Measurements from ENCODE around the gene LRRC4C. TPM values are rescaled to one million over a fixed set of nuclear protein-coding genes. Genes with fewer than 3 reads are reported as not detected.

LRRC4C gene
- total RNA-seq, 1 donor from 2014 or later, result 2.2 TPM

GRCh38 chr11:40606800-40607199 lies 852.7 kb downstream of the LRRC4C start:
- H3K27ac ChIP-seq, result no peak overlapping the region
- intact Hi-C loops (cut with DNase I), result no loop called here
- H3K27me3 ChIP-seq, result no peaks in the 10 kb centered on the region
- no peak for TF ChIP-seq CTCF (IDR thresholded peaks at IDR 0.05)
- DNase-seq (no peak), ATAC-seq (no peak)
- no peaks in the 10 kb centered on the region for H3K36me3 ChIP-seq
- no peaks in the 10 kb centered on the region for H3K4me1 ChIP-seq
- H3K4me3 ChIP-seq, result no peak overlapping the region
- peaks cover 7% of the 10 kb centered on the region for H3K9me3 ChIP-seq

- H3K9me3 ChIP-seq, result peaks cover 7% of the 10 kb centered on the region
- H3K27ac ChIP-seq, result no peak overlapping the region
- intact Hi-C loops (cut with DNase I), result no loop called here
- TF ChIP-seq CTCF (IDR thresholded peaks at IDR 0.05), result no peak
- no peak overlapping the region for H3K4me3 ChIP-seq
- no peaks in the 10 kb centered on the region for H3K4me1 ChIP-seq
- H3K36me3 ChIP-seq, result no peaks in the 10 kb centered on the region
- no peaks in the 10 kb centered on the region for H3K27me3 ChIP-seq
- peak; percentile 62 for ATAC-seq
- no peak for DNase-seq
Measured at GRCh38 chr11:40602866-40603552, 856.4 kb downstream of the LRRC4C start.

- intact Hi-C loops (cut with DNase I), result no loop called here
- DNase-seq, result no peak
- Histone ChIP-seq H3K27me3 (no peaks in the 10 kb centered on the region), H3K4me3 (no peak overlapping the region), H3K4me1 (no peaks in the 10 kb centered on the region), H3K9me3 (no peaks in the 10 kb centered on the region), H3K27ac (no peak overlapping the region), H3K36me3 (no peaks in the 10 kb centered on the region)
- no peak for TF ChIP-seq CTCF (IDR thresholded peaks at IDR 0.05)
- ATAC-seq, result peak; percentile 48
Measured at GRCh38 chr11:40597546-40598113, 861.8 kb downstream of the LRRC4C start.

- intact Hi-C loops (cut with DNase I), result no loop called here
- Histone ChIP-seq H3K9me3 (no peaks in the 10 kb centered on the region), H3K4me1 (no peaks in the 10 kb centered on the region), H3K27ac (no peak overlapping the region), H3K27me3 (no peaks in the 10 kb centered on the region), H3K4me3 (no peak overlapping the region), H3K36me3 (no peaks in the 10 kb centered on the region)
- DNase-seq (no peak), ATAC-seq (no peak)
- TF ChIP-seq CTCF (IDR thresholded peaks at IDR 0.05), result no peak
Measured at GRCh38 chr11:40573254-40573891, 886.1 kb downstream of the LRRC4C start.

- Histone ChIP-seq H3K27me3 (no peaks in the 10 kb centered on the region), H3K4me1 (no peaks in the 10 kb centered on the region), H3K36me3 (no peaks in the 10 kb centered on the region), H3K9me3 (no peaks in the 10 kb centered on the region), H3K27ac (no peak overlapping the region), H3K4me3 (no peak overlapping the region)
- TF ChIP-seq CTCF (IDR thresholded peaks at IDR 0.05), result no peak
- intact Hi-C loops (cut with DNase I), result no loop called here
- no peak for ATAC-seq
- DNase-seq, result no peak
Measured at GRCh38 chr11:40569947-40570531, 889.4 kb downstream of the LRRC4C start.

Measured in upper lobe of right lung (tissue), 1 donor.